Measurements from ENCODE around the gene PPM1D. TPM values are rescaled to one million over a fixed set of nuclear protein-coding genes. Genes with fewer than 3 reads are reported as not detected.
"Not testable (repeated sequence)": the region's sequence is repeated elsewhere in the genome, so short reads cannot be mapped to it uniquely, and the experiment has no call there.

PPM1D gene
- total RNA-seq, 1 donor from 2014 or later: 21.2 TPM

DNA sequence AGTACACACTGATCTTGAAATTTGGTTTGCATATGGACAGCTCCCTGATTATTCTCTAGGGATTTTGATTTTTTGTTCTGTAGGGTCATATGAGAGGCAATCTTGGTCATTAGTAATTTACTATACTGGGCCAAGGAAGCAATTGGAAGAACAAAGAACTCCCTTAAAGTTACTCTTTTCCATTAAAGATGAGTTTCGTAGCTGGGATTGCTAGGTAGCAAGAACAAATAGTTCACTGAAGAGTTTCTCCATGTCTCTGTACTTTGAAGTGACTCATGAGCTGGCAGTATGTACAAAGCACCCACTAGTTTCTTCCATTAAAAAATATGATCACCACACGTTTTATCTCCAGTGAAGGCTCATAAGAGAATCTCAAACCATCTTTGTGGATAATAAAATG, 71.5 kb downstream of the PPM1D start:
- TF ChIP-seq, protein P1, sequence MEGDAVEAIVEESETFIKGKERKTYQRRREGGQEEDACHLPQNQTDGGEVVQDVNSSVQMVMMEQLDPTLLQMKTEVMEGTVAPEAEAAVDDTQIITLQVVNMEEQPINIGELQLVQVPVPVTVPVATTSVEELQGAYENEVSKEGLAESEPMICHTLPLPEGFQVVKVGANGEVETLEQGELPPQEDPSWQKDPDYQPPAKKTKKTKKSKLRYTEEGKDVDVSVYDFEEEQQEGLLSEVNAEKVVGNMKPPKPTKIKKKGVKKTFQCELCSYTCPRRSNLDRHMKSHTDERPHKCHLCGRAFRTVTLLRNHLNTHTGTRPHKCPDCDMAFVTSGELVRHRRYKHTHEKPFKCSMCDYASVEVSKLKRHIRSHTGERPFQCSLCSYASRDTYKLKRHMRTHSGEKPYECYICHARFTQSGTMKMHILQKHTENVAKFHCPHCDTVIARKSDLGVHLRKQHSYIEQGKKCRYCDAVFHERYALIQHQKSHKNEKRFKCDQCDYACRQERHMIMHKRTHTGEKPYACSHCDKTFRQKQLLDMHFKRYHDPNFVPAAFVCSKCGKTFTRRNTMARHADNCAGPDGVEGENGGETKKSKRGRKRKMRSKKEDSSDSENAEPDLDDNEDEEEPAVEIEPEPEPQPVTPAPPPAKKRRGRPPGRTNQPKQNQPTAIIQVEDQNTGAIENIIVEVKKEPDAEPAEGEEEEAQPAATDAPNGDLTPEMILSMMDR (IDR thresholded peaks at IDR 0.05; ENCODE audit: unreplicated experiment): no peak
- DNase-seq (ENCODE audit: low spot score, unreplicated experiment): no peak
- Mint-ChIP-seq H3K9me3 (ENCODE audit: low read depth) (no peaks in the 10 kb centered on the region), H3K4me1 (ENCODE audit: low read depth) (peaks cover 1% of the 10 kb centered on the region), H3K4me3 (ENCODE audit: low read depth) (no peak overlapping the region), H3K36me3 (ENCODE audit: insufficient read depth) (no peaks in the 10 kb centered on the region), H3K27ac (peak overlapping the region; percentile 23), H3K27me3 (no peaks in the 10 kb centered on the region)

DNA sequence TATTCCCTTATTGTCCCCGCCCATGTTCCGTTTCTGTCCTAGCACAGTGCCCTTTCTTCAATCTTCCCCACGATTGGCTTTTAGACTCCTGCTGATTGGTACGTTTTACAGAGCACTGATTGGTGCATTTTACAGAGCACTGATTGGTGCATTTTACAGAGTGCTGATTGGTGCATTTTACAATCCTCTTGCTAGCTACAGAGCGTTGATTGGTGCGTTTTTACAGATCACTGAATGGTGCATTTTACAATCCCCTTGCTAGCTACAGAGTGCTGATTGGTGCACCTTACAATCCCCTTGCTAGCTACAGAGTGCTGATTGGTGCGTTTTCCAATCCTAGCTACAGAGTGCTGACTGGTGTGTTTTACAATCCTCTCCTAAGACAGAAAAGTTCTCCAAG, 74.6 kb downstream of the PPM1D start:
- H3K36me3 Mint-ChIP-seq (ENCODE audit: insufficient read depth); H3K27me3 Mint-ChIP-seq; H3K9me3 Mint-ChIP-seq (ENCODE audit: low read depth); DNase-seq (ENCODE audit: low spot score, unreplicated experiment); H3K4me3 Mint-ChIP-seq (ENCODE audit: low read depth); H3K27ac Mint-ChIP-seq: not testable (repeated sequence)
- peaks cover 16% of the 10 kb centered on the region for H3K4me1 Mint-ChIP-seq (ENCODE audit: low read depth)

DNA sequence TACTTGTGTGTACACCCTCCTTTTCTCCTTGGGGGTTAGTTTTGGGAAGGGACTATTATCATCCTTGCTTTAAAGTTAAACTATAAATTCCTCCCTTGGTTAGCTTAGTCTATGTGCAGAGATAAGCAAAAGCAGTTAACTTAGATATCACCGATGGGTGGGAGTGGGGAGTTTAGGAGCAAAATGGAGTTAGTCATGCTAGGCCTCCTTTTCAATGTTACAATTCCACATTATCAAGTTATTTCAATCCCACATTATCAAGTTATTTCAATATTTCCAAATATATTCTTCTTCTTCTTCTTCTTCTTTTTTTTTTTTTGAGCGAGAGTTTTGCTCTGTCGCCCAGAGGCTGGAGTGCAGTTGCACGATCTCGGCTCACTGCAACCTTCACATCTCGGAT, 76.0 kb downstream of the PPM1D start:
- H3K4me1 Mint-ChIP-seq (ENCODE audit: low read depth): peaks cover 16% of the 10 kb centered on the region
- no peak for DNase-seq (ENCODE audit: low spot score, unreplicated experiment)
- H3K9me3 Mint-ChIP-seq (ENCODE audit: low read depth): no peaks in the 10 kb centered on the region
- TF ChIP-seq, protein P1 (IDR thresholded peaks at IDR 0.05; ENCODE audit: unreplicated experiment): no peak
- H3K4me3 Mint-ChIP-seq (ENCODE audit: low read depth): peak overlapping the region; percentile 37
- no peaks in the 10 kb centered on the region for H3K27me3 Mint-ChIP-seq
- H3K36me3 Mint-ChIP-seq (ENCODE audit: insufficient read depth): no peaks in the 10 kb centered on the region
- no peak overlapping the region for H3K27ac Mint-ChIP-seq

DNA sequence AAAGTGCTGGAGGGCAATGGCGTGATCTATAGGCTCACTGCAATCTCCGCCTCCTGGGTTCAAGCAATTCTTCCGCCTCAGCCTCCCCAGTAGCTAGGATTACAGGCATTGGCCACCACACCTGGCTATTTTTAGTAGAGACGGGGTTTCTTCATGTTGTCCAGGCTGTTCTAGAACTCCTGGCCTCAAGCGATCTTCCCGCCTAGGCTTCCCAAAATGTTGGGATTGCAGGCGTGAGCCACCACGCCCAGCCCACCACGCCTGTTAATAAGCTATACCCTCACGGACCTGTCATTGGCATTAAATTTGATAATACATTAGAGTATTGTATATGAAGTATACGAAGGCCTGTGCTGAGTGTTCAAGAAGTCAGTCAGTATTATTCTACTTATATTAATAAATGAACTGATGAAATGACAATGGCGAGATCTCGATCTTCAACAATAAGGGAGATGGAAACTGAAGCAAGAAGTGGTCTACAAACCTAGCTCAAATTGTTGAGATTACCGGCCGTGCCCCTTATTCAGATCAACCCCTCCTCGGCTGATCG, 76.8 kb downstream of the PPM1D start:
- peak overlapping the region; percentile 100 for H3K4me3 Mint-ChIP-seq (ENCODE audit: low read depth)
- peaks cover 14% of the 10 kb centered on the region for H3K4me1 Mint-ChIP-seq (ENCODE audit: low read depth)
- H3K9me3 Mint-ChIP-seq (ENCODE audit: low read depth): no peaks in the 10 kb centered on the region
- no peak for DNase-seq (ENCODE audit: low spot score, unreplicated experiment)
- H3K36me3 Mint-ChIP-seq (ENCODE audit: insufficient read depth): no peaks in the 10 kb centered on the region
- TF ChIP-seq, protein P1 (IDR thresholded peaks at IDR 0.05; ENCODE audit: unreplicated experiment): no peak
- no peaks in the 10 kb centered on the region for H3K27me3 Mint-ChIP-seq
- peak overlapping the region; percentile 99 for H3K27ac Mint-ChIP-seq

DNA sequence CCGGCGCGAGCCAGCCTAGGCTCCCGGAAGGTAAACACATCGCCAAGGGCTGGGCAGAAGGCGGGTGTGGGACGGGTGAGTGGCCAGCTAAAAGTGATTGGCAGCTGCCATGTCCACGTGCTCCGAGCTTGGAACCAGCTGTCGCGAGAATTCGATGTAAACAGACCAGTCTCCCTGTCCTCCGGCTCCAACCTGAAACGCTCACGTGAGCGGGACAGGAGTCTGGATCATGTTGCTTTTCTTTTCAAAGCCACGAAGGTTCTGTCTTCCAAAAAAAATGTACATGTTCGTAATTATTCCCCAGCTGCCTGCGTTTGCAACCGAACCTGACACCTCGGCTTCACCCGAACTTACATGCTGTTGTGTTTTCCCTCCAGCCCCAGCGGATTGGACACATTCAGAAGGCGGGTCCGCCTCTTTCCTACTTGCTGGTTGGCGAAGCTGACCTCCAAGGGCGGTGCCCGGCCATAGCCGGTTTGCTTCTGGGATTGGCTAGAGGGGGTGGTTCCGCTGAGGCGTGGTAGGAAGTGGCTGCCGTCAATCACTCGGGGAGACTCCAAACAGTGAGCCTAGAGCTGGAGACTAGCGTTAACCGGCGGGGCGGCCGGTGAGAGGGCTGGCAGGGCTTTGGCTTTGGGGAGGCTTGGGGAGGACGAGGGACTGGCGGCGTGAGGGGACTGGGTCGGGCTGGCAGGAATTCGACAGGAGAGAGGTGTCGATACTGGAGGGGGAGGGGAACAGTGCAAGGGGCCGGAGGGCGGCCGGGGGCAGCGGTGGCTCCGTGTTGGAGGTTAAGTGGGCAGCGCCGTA, 77.5 kb downstream of the PPM1D start, which contains the start of gene BCAS3:
TSS of gene BCAS3 (plus strand) at position 544 of the 810 bp plus-strand sequence.
- no peaks in the 10 kb centered on the region for H3K36me3 Mint-ChIP-seq (ENCODE audit: insufficient read depth)
- peak within 1 kb of the TSS; percentile 99 for H3K27ac Mint-ChIP-seq
- H3K4me1 Mint-ChIP-seq (ENCODE audit: low read depth): peaks cover 14% of the 10 kb centered on the region
- H3K9me3 Mint-ChIP-seq (ENCODE audit: low read depth): no peaks in the 10 kb centered on the region
- TF ChIP-seq, protein P1 (IDR thresholded peaks at IDR 0.05; ENCODE audit: unreplicated experiment): no peak
- H3K4me3 Mint-ChIP-seq (ENCODE audit: low read depth): peak within 1 kb of the TSS; percentile 100
- peak; percentile 94 for DNase-seq (ENCODE audit: low spot score, unreplicated experiment)
- no peaks in the 10 kb centered on the region for H3K27me3 Mint-ChIP-seq

DNA sequence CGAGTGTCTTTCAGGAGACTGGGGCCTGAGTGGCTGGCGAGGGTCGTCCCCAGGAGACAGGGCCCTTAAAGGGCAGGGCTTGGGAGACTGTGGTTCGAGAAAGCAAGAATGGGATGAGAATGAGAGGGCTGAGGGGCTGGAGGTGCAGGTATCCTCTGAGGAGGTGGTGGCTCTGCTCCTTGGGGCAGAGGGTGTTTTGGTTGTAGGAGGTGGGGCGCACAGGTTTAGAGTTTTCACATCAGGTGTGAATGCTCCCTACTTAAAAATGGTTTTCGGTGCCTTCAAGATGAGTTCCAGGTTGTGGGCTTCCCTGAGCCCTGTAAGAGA, 78.1 kb downstream of the PPM1D start:
- Mint-ChIP-seq H3K36me3 (ENCODE audit: insufficient read depth) (no peaks in the 10 kb centered on the region), H3K4me1 (ENCODE audit: low read depth) (peaks cover 14% of the 10 kb centered on the region), H3K27me3 (no peaks in the 10 kb centered on the region), H3K27ac (peak overlapping the region; percentile 99), H3K4me3 (ENCODE audit: low read depth) (peak overlapping the region; percentile 100), H3K9me3 (ENCODE audit: low read depth) (no peaks in the 10 kb centered on the region)
- no peak for DNase-seq (ENCODE audit: low spot score, unreplicated experiment)
- TF ChIP-seq, protein P1 (IDR thresholded peaks at IDR 0.05; ENCODE audit: unreplicated experiment): no peak

Data from progenitor cell of endocrine pancreas (in vitro differentiated cells).